GM18498 (cell line): Measurements from ENCODE around the gene HEATR9.

Source experiments
- ATAC-seq: cut with Tn5 transposase; IDR thresholded peaks from one replicate; pipeline ENCODE4 v1.9.1; 2021; ENCODE audit warnings: mild to moderate bottlenecking, moderate library complexity; ENCODE audit not compliant: unreplicated experiment

HEATR9 gene

DNA sequence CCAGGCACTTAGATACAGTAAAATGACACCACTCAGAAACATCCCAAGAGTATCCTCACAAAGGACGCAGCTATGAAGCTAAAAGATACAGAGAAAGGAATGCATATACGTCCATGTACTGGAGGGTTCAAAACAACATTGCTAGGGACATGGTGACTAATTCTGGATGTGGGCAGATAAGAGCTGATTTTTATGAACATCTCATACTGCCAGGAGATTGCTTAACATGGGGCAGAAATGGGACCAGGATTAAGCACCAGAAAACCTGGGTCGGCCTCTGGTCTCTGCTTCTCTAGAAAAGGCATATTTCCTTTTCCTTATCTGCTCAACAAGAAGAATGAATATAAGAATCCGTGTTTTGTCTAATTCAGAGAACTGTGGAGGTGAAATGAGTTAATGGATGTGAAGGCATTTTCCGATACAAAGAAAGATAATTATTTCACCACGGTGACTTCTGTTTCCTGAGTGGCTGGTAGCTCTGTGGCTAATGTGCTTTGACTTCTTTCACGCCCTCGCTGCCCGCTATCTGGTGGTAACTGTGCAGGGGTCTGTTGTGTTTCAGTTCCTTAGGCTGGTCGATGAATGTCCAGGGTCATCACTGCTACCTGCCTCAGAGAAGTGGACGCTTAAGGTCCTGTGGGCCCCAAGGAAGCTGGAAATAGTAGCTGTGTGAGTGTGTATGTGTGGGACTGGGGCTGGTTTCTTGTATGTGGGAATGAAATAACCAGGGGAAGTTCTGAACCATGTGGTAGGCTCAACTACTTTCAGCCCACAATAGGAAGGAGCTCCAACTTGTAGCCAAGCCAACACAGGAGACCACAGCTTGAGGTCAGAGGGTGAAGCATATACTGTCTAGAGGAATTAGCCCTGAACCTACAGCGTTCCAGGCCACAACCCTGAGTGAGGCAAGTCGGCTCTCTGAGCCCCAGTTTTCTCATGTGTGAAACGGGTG lies 27.2 kb upstream of the HEATR9 start:
- ATAC-seq = no peak

DNA sequence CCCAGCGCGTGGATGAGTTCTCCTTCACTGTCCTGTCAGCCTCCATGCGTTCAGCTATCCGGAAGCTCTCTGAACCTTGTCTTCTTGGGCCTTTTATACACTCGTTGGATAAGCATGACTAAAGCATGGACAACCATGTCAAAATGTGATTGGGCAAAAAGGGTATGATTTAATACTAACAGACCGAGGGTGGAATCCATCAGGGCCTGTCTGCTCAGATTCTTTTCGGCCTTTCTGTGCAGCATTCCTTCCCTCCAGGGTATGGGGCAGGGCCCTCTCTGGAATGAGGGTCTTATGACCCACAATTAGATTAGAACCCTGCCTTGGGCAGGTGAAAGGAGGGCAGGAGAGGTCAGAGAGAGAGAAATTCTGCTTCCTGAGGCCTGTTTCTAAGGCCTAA lies 25.5 kb upstream of the HEATR9 start:
- no peak for ATAC-seq

DNA sequence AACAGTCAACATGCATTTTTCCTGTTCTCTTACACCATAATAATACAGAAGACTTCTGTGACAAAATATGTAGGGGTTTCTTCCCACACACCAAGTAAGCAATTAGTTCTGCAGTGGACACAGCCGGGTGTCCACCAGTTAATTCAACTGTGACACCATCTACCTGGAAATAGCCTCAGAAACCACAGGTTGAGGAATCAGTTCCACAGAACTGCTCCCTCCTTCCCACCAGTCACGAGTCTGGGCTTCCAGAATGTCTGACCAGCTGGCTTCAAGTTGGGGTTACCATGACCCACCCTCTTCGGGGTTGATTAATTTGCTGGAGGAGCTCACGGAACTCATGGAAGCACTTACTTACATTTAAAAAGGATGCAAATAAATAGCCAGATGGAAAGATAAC lies 25.1 kb upstream of the HEATR9 start:
- ATAC-seq = no peak

DNA sequence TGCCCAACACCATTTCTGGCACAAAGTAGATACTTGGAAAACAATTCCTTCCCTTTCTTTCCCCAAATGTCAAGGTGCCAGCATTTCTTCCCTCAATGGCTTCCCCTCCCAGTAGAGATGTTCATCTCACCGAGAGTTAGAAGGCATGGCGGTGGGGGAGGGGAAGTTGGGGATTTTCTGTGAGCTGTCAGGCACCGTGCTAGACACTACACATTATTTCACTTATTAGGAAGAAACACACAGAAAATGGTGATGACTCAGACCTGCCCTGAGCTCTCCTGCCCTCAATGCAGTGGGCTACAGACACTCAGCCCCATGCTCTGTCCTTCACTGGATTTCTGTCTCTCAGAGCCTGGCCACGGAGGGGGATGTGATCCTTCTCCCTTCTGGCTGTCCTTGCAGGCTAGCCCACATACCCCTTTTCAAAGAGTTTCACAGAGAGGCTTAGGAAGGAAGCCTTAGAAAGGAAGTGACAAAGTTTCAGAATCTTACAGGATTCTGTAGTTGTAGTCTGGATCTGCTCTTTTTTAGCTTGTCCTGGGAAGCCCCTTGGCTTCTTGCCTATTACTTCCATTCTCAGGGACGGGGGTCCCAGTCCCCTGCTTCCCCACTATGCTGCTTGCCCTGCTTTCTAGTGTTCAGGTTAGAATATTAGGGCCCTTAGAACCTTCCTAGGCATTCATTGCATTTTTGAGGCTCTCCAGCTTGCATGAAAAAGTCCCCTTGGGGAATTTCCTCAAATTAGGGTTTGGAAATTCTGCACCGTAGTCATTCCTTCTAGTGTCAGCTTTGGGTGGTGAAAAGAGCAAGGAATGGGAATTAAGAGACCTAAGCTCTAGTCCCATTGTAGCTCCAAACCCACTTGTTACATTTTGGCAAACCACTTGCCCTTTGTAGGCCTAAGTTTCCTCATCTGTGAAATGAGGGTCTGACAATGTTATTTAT lies 23.7 kb upstream of the HEATR9 start:
- ATAC-seq = no peak

DNA sequence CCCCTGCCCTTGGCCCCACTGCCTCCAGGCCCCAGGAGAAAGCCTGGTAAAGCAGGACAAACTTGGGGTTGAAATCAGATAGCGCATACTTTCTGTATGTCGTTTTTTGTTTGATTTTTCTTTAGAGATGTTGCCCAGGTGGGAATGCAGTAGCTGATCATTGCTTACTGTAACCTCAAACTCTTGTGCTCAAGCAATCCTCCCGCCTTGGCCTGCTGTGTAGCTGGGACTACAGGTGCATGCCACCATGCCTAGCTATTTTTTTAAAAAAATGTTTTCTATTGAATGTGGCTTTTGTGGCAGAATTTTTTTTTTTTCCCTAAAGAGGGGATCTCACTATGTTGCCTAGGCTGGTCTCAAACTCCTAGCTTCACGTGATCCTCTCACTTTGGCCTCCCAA lies 22.6 kb upstream of the HEATR9 start:
- ATAC-seq = no peak

DNA sequence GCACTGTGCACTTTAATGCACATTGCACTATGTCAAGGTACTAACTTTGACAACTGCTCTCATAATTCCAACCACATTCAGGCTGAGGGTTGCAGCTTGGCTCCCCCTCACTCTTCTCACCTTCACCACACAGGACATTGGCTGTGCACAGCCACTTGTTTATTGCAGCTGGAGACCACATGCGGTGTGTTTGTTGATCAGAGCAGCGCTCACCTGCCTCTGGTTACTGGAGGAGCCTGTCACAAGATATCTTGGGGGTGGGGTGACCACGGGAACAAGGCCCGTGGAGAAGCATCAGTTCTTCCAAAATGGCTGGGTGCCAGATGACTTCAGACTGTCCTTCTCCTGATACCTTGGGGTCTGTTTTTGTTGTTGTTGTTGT lies 22.1 kb upstream of the HEATR9 start:
- peak; percentile 66 for ATAC-seq

DNA sequence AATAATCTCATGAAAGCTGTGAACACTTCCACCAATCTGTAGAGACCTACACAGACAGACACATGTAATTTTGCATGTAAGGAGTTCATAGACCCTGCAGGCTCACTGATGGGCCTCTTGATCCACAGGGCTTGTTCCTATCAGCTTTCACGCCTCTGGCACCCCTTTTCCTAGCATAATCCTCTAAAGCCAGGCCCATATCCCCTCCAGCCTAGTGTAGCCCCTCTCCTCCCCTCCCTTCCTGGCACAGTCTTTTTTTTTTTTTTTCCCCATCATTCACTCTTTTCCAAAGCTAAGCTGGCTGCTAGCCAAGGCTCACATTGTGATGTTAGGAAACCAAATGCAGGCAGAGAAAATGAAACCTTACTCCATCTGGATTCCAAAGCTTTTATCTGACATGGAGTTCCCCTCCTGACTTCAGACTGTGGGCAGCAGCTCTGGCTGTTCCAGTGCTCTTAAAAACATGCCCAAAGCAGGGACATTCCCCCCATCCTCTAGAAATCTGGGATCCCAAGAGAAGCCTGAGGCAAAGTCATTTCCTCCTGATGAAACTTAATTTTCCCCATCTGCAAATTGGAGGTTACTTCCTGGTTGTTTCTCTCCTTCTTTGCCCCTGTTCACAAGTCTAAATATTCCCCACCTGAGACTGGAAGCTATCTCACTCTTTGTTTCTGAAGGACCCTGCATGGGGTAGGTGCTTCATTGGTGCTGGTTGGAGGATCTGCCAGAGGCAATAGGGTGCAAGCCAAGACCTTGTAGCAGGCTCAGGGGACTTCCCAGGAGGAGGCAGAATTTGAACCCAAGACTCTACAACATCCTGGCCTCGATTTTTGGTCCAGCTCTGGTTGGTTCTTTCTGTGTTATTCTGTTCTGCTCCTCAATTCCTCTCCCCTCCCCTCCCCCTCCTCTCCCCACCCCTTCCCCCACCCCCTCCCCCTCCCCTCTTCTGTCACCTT lies 21.4 kb upstream of the HEATR9 start:
- no peak for ATAC-seq

DNA sequence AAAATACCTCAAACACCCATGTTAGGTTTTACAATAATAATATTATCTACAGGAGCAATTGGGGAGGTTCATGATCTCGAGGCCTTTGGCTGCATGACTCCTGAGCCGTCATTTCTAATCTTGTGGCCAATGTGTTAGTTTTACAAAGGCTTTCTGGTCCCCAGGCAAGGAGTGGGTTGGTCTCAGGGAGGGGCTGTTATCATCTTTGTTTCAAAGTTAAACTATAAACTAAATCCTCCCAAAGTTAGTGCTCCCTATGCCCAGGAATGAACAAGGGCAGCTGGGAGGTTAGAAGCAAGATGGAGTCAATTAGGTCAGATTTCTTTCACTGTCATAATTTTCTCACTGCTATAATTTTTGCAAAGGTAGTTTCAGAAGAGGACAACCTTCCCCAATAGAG lies 20.6 kb upstream of the HEATR9 start:
- no peak for ATAC-seq

DNA sequence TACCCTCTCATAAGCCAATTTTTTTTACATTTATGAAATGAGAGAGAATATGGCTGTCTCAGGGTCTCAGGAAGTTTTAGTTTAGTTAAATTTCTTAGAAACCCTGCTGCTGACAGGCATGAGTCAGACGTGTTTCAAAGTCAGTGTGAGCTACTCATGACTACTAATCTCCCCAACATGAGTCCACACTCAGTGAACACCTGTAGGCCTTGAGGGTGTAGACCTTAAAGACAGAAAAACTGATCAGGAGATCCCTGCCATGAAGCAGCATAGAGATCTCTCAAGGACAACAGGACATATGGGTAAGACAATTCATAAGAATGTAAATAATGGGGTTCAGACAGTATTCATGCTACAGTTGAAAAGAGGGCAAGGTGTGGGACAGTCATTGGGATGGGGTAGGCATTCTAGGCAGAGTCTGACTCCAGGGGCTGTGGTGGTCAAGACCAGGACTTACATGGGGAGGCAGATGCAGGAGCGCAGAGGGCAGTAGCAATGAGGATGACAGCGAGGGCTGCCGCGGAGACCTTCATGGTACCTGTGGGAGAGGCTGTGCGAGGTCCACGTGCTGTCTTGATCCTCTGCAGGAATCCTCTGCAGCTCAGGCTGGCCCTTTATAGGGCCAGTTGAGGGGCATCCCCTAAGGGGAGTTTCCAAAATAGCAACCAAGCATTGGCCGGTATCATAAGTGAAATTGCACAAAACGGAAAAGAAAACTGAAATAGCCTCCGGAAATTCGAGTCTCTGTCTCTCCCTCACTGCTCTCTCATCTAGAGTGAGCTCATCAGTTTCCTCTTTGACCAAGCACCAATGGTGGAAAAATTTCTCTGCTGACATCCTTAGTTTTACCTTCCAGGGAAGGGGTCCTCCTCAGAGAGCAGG lies 11.3 kb upstream of the HEATR9 start, which contains the start of gene CCL5:
Gene CCL5, minus strand, starts transcription at position 588 of the 882 bp plus-strand sequence.
- peak; percentile 93 for ATAC-seq

DNA sequence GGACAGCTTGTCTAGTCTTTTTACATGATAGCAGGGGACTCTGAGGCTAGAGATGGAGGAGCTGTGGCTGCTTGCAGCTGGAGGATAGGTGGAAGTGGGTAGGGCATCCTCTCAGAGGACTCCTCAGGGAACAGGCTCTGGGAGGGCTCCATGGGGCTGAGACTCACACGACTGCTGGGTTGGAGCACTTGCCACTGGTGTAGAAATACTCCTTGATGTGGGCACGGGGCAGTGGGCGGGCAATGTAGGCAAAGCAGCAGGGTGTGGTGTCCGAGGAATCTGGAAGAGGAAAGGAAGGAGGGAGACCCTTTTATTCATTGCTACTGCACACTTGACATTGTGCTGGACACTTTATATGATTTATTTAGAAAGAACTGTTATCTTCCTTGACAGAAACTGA lies 9.7 kb upstream of the HEATR9 start:
- ATAC-seq = no peak

DNA sequence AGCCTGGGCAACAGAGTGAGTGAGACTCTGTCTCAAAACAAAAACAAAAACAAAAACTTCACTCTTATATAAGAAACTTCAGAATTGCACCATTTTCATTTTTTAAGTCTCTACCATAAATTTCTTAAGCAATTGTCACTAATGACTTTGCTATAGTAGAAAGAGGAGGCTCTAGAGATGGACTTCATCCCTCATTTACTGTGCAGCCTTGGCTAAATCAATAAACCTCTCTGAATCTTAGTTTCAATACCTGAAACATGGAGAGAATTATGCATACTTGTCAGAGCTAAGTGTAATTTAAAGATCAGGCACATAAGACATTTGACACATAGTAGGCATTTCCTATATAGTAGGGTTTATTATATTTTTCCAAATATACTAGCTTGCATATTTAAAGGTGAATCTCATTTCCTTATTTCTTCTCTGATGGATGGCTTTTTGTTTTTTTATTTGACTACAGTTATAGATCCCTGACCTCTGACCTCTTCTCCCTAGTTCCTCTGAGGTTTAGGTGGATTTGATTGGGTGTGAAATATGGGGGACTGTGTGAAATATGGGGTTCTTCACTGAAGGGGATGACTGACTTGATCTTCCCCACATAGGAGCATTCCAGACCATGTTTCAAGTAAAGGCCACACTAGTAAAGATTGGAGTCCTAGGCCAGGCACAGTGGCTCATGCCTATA lies 8.8 kb upstream of the HEATR9 start:
- ATAC-seq = no peak

DNA sequence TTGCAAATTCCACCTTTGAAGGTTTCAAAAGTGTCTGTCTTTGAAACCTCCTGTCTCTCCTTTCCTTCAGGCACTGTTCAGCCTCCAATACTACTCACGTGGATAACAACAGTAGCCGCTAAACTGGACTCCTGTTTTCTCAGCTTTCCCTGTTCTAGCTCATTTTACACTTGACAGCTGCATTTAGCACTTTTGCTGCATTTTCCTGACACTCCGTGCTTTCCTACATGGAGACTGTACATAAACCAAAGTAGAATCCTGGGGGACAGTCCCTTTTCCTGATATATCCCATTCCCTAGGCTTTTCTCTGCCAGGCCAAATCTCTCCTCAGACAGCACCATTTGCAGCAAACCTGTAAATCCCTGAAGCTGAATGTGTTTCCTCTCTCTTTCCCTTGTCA lies 7.8 kb upstream of the HEATR9 start:
- no peak for ATAC-seq

DNA sequence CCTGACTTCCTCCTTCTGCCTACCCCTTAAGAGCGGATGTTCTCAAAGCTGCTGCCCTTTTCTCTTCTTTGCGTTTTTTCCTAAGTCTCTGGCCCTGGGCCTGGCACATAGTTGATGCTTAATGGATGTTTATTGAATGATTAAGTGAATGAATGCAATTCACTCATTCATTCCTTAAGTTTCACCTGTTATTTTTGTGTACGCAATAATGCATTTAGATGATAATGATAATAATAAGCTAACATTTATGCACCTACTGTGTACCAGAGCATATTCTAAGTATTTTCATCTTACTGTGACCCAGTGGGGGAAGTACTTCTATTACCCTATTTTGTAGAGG lies 7.1 kb upstream of the HEATR9 start:
- ATAC-seq = no peak

DNA sequence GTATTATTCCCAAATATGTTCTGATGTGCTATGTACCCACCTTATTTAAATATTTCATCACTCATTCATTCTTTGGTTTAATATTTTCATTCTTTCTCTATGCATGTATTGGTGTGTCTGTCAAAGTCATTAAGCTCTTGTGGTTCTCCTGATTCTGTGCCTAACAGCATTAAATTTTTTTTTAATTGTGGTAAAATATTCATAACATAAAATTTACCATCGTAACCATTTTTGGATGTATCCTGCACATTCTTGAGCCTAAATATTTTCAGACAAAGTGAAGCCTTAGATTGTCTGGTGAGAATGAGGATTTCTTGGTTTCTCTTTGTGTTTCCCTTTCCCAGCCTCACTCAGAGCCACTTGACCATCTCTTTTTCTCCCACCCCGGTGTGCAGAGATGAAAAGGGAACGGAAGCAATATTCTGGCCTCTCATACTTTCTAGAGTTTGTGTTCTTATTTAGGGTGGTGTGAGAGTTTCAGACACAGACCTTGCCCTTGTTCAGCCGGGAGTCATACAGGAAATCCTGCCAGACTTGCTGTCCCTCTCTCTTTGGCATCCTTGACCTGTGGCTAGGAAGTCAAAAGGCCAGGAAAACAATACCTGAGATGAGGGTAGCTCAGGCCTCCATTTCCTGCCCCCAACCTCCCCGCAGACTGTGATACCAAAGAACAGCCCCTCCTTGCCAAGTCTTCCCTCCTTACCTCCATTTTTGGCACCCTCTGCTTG lies 6.5 kb upstream of the HEATR9 start:
- peak; percentile 40 for ATAC-seq

DNA sequence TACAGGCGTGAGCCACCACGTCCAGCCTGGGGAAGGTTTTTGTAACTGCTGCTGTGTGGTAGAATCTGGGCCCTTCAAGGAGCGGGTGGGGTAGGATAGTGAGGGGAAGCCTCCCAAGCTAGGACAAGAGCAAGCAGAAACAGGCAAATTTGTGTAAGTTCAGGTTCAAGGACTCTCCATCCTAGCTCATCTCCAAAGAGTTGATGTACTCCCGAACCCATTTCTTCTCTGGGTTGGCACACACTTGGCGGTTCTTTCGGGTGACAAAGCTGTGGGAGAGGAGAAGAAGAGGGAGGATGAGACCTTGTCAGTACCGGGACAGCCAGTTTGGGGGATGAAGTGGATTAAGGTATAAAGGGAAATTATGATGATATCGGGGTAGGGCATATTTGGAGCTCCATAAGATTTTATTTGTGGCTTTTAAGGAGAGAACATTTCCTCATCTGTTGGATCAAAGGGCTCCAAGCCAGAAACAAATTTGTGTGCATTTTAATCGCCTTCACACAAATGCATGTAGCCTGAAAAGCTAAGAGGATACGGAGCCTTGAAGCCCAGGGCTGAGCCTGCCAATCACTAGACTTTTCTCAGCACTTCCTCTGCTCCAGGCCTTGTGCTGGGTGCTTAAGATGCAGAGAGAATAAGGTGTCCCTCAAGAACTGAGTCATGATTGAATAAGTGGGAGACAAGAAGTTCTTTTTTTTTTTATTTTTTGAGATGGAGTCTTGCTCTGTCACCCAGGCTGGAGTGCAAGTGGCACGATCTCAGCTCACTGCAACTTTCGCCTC lies 3.7 kb upstream of the HEATR9 start:
- ATAC-seq = no peak

DNA sequence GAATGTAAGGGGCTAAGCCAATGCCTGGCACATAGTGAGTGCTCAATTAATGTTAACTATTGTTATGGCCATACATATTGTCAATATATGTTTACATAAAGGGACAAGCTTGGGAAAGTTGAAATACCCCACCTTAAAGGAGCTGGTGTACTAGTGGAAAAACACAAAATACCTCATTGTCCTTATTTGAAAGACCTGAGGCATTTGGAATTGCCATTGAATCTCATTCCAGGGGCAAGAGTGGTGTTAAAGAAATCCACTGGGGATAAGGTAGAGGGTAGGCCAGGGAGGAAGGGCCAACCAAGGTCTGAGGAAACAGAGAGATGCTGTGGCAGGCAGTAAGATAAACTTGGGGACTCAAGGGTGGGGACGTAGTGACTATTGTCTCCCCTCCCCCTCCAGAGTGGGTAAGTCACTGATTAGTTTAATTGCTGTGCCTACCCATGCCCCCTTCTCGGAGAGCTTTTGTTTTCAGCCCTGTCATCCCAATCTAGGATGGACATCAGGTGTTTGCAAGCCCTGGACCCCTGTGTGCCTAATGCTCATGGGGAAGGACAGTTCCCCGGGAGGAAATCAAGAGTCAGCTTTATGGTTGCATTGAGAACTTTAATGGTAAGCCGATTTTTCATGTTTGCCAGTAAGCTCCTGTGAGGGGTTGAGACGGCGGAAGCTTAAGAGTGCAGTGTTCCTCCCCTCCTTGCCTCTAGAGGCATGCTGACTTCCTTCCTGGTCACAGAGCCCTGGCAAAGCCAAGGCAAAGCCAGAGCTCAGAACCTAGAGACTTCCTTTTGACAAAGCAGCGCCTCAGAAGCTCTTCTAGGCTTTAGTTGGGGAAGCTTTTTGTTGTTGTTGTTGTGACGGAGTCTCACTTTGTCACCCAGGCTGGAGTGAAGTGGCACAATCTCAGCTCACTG lies 2.5 kb upstream of the HEATR9 start:
- no peak for ATAC-seq

DNA sequence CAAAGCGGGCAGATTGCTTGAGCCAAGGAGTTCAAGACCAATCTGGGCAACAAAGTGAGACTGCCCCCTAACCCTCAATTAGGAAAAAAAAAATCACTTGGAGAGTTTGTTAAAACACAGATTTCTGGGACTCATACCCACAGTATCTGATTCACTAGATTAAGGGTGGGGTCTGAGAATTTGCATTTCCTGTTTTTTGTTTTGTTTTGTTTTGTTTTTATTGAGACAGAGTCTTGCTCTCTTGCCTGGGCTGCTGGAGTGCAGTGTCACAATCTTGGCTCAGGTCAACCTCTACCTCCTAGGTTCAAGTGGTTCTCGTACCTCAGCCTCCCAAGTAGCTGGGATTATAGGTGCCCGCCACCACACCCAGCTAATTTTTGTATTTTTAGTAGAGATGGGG lies 1.1 kb downstream of the HEATR9 start:
- no peak for ATAC-seq
